HepG2 (cell line): ENCODE data around the gene PIK3CB. TPM values are rescaled to one million over a fixed set of nuclear protein-coding genes. Genes with fewer than 3 reads are reported as not detected.

Experiments used
- ATAC-seq: fragments of 200-7000 bp; cut with Tn5 transposase; 3 replicates; pipeline ENCODE4 v1.9.1; 2020; ENCODE audit warnings: mild to moderate bottlenecking, moderate library complexity
- BruUV-seq: library from RNA; stranded (reverse); fragments of 400-500 nt; replicated peaks from 2 replicates; lab custom pipeline; 2021; lab: Mats Ljungman, UMichigan
- CTCF ChIA-PET: fragments of 300-600 bp; formaldehyde crosslinking; extraction: SDS; loops from one replicate; lab custom pipeline; 2021; ENCODE audit warnings: low total read pairs, inconsistent platforms, low intra/inter-chr PET ratio; lab: Yijun Ruan, JAX
- POLR2A ChIA-PET: fragments of 350-600 bp; sonication (Branson Sonifier 250); formaldehyde crosslinking; loops from one replicate; lab custom pipeline; 2020; ENCODE audit warnings: antibody characterized with exemption, inconsistent platforms; lab: Yijun Ruan, JAX
- DNase-seq: peaks from one replicate; pipeline ENCODE4 v3.0.0-alpha.2; 2015; ENCODE audit warnings: low spot score
- FAIRE-seq: peaks from 3 replicates; lab custom pipeline; 2011; peaks lifted over from hg19 to GRCh38; lab: Jason Lieb, UNC
- H2AFZ ChIP-seq: one replicate; pipeline ENCODE4 v1.6.1; 2011; ENCODE audit warnings: low read length, inconsistent platforms
- H3K27ac ChIP-seq: fragments of 300-600 bp; 3 replicates; pipeline ENCODE4 v1.8.0; 2011; ENCODE audit warnings: mixed run types, mild to moderate bottlenecking, mixed read lengths, low read length, inconsistent platforms; ENCODE audit not compliant: insufficient read depth; ENCODE audit errors: extremely low read length
- H3K27me3 ChIP-seq, 2 experiments: fragments of 200-600 bp in 1 of 2; 2 replicates in 1 of 2; 3 replicates in 1 of 2; pipeline versions ENCODE4 v1.6.0 to v1.8.0; 2011; ENCODE audit warnings: low read length in 2 of 2, mild to moderate bottlenecking in 2 of 2, moderate library complexity in 2 of 2, inconsistent platforms in 1 of 2; ENCODE audit not compliant: insufficient read depth in 2 of 2, control insufficient read depth in 1 of 2
- H3K36me3 ChIP-seq, 2 experiments: fragments of 200-600 bp in 1 of 2; replicated peaks in 1 of 2; 2 replicates in 1 of 2; 3 replicates in 1 of 2; pipeline versions ENCODE4 v1.5.1 to v1.8.0; 2011; ENCODE audit warnings: low read length in 2 of 2, inconsistent platforms in 1 of 2; ENCODE audit not compliant: insufficient read depth in 2 of 2, control insufficient read depth in 1 of 2
- H3K4me1 ChIP-seq: 2 replicates; pipeline ENCODE4 v1.5.1; 2012; ENCODE audit warnings: low read length, inconsistent platforms; ENCODE audit not compliant: insufficient read depth
- H3K4me2 ChIP-seq: 2 replicates; pipeline ENCODE4 v1.6.0; 2011; ENCODE audit warnings: low read depth, low read length, inconsistent platforms
- H3K4me3 ChIP-seq, 3 experiments: fragments of 200-600 bp in 1 of 3; sonication (generic), shearing (Covaris generic) in 1 of 3; replicated peaks in 1 of 3; 2 replicates each; pipeline ENCODE4 v1.5.1; 2011 to 2016; ENCODE audit warnings: low read length in 3 of 3, inconsistent platforms in 2 of 3, low read depth in 2 of 3, mild to moderate bottlenecking in 2 of 3, control low read depth in 1 of 3, mixed read lengths in 1 of 3; ENCODE audit not compliant: insufficient read depth in 1 of 3
- H3K79me2 ChIP-seq: one replicate; pipeline ENCODE4 v1.6.1; 2011; ENCODE audit warnings: low read length, inconsistent platforms; ENCODE audit not compliant: insufficient read depth
- H3K9ac ChIP-seq: 2 replicates; pipeline ENCODE4 v1.6.0; 2011; ENCODE audit warnings: mild to moderate bottlenecking, low read depth, low read length, inconsistent platforms; ENCODE audit not compliant: insufficient read depth
- H3K9me3 ChIP-seq: 2 replicates; pipeline ENCODE4 v1.5.1; 2012; ENCODE audit warnings: mild to moderate bottlenecking, low read length
- H4K20me1 ChIP-seq: 2 replicates; pipeline ENCODE4 v1.6.0; 2011; ENCODE audit warnings: inconsistent platforms, mild to moderate bottlenecking, low read length, moderate library complexity; ENCODE audit not compliant: insufficient read depth
- BORCS8-MEF2B ChIP-seq: sonication (generic); formaldehyde crosslinking; IDR thresholded peaks from 2 replicates; pipeline ENCODE4 v1.8.0; 2022; ENCODE audit warnings: mild to moderate bottlenecking, missing genetic modification reagents
- GZF1 ChIP-seq: sonication (generic); formaldehyde crosslinking; IDR thresholded peaks from 2 replicates; pipeline ENCODE4 v1.5.1; 2020; ENCODE audit warnings: mild to moderate bottlenecking, missing genetic modification reagents
- REPIN1 ChIP-seq: sonication (generic); formaldehyde crosslinking; IDR thresholded peaks from 2 replicates; pipeline ENCODE4 v1.8.0; 2022; ENCODE audit warnings: missing genetic modification reagents, low read depth, mild to moderate bottlenecking, borderline replicate concordance
- SMARCE1 ChIP-seq: fragments of 450-650 bp; IDR thresholded peaks from 2 replicates; pipeline ENCODE4 v1.6.1; 2017; ENCODE audit warnings: borderline replicate concordance
- TBX2 ChIP-seq: sonication (generic); formaldehyde crosslinking; IDR thresholded peaks from 2 replicates; pipeline ENCODE4 v1.5.0; 2020; ENCODE audit warnings: missing genetic modification reagents, mild to moderate bottlenecking, borderline replicate concordance
- ZNF235 ChIP-seq: sonication (generic); formaldehyde crosslinking; IDR thresholded peaks from 2 replicates; pipeline ENCODE4 v1.8.1; 2023; ENCODE audit warnings: mild to moderate bottlenecking, missing genetic modification reagents, borderline replicate concordance
- ZNF260 ChIP-seq: sonication (generic); formaldehyde crosslinking; IDR thresholded peaks from 2 replicates; pipeline ENCODE4 v1.4.0; 2020; ENCODE audit warnings: missing genetic modification reagents, low read depth, mild to moderate bottlenecking, borderline replicate concordance
- ZNF333 ChIP-seq: sonication (generic); formaldehyde crosslinking; IDR thresholded peaks from 2 replicates; pipeline ENCODE4 v1.4.0; 2020; ENCODE audit warnings: mild to moderate bottlenecking, missing genetic modification reagents, borderline replicate concordance
- ZNF451 ChIP-seq: sonication (generic); formaldehyde crosslinking; IDR thresholded peaks from 2 replicates; pipeline ENCODE4 v1.5.0; 2020; ENCODE audit warnings: mild to moderate bottlenecking, missing genetic modification reagents
- ZNF549 ChIP-seq: sonication (generic); formaldehyde crosslinking; IDR thresholded peaks from 2 replicates; pipeline ENCODE4 v1.5.0; 2020; ENCODE audit warnings: missing genetic modification reagents
- ZNF569 ChIP-seq: sonication (generic); formaldehyde crosslinking; IDR thresholded peaks from 2 replicates; pipeline ENCODE4 v1.5.0; 2020; ENCODE audit warnings: mild to moderate bottlenecking, missing genetic modification reagents, moderate library complexity, borderline replicate concordance
- ZNF670 ChIP-seq: sonication (generic); formaldehyde crosslinking; IDR thresholded peaks from 2 replicates; pipeline ENCODE4 v1.8.0; 2022; ENCODE audit warnings: mild to moderate bottlenecking, missing genetic modification reagents, borderline replicate concordance
- ZNF850 ChIP-seq: sonication (generic); formaldehyde crosslinking; conservative IDR thresholded peaks from 2 replicates; pipeline ENCODE4 v1.9.0; 2021; ENCODE audit warnings: mild to moderate bottlenecking, missing genetic modification reagents
- in situ Hi-C: cut with HindIII; loops from 2 replicates; pipeline ENCODE4 v1.10.0; 2017; ENCODE audit warnings: low pct_unique_long_range_greater_than_20kb; ENCODE audit not compliant: extremely low pct_ligation_motif_present
- intact Hi-C: fragments of 100-400 bp; cut with micrococcal nuclease; formaldehyde crosslinking; loops from one replicate; pipeline ENCODE4 v1.10.0; 2022; ENCODE audit not compliant: unreplicated experiment
- polyA plus RNA-seq, 8 experiments: library from polyadenylated mRNA; depleted of rRNA in 3 of 8; stranded (reverse) in 7 of 8; unstranded in 1 of 8; fragments of >200 nt; fragmentation: Illumina TruSeq in 4 of 8; extraction: Trizol in 4 of 8; gene quantifications; 2 replicates each; pipeline versions ENCODE4 v1.2.1 to v1.2.3, GENCODE V29; 2011 to 2016; ENCODE audit warnings: low read depth in 4 of 8, missing spikeins in 1 of 8, mixed read lengths in 1 of 8; ENCODE audit not compliant: insufficient read depth in 1 of 8
- total RNA-seq, 5 experiments: library from RNA; depleted of rRNA; stranded (reverse); fragments of >200 nt; fragmentation: Illumina TruSeq; extraction: Trizol; gene quantifications; 2 replicates each; pipeline ENCODE4 v1.2.3, GENCODE V29; 2016; ENCODE audit warnings: low read depth in 1 of 5
- TF ChIP-seq, protein P1 (sequence below), 2 experiments: sonication (generic) in 1 of 2; formaldehyde crosslinking in 1 of 2; IDR thresholded peaks; 2 replicates each; pipeline versions ENCODE4 v1.4.0 to v1.6.1; 2018 to 2020; ENCODE audit warnings: missing genetic modification reagents in 2 of 2, borderline replicate concordance in 1 of 2, low read depth in 1 of 2, mild to moderate bottlenecking in 1 of 2, missing biosample characterization in 1 of 2
- TF ChIP-seq, protein P2 (sequence below): sonication (generic); formaldehyde crosslinking; IDR thresholded peaks from 2 replicates; pipeline ENCODE4 v1.4.0; 2020; ENCODE audit warnings: missing genetic modification reagents, low read depth, mild to moderate bottlenecking, borderline replicate concordance
- TF ChIP-seq, protein P3 (sequence below): sonication (generic); formaldehyde crosslinking; IDR thresholded peaks from 2 replicates; pipeline ENCODE4 v1.9.0; 2021; ENCODE audit warnings: missing genetic modification reagents, mild to moderate bottlenecking, borderline replicate concordance

PIK3CB gene
- total and polyA plus RNA-seq, 2 of the 13 experiments (the other 11 are each of a cell fraction or from before 2014, with no cell fraction given) = 6.6 to 18.7 TPM

DNA sequence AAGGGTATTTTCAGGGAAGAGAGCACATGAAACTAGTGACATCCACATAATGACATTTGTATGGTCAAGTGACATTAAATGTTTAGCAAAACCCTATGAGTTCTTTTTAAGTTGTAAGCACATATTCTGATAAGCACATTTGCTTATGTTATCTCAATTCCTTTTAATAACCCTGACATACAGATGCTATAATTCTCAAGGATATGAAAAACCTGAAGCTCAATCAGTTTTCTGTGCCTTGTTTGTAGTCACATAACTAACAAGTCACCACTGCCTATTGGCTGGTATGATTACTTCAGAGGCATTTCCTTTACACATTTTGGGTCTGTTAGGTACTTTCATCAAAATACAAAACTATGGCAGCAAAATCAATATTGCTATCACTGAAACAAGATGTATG is 152.1 kb downstream of the PIK3CB start:
- Histone ChIP-seq H3K79me2 (no peaks in the 10 kb centered on the region), H3K36me3 (peaks cover 6 to 29% of the 10 kb centered on the region in 2 experiments; a peak in 3 of 5 replicates), H3K27ac (no peak overlapping the region), H2AFZ (no peak overlapping the region), H3K4me1 (peaks cover 19% of the 10 kb centered on the region), H3K9me3 (no peaks in the 10 kb centered on the region), H4K20me1 (no peaks in the 10 kb centered on the region), H3K4me3 (no peak overlapping the region), H3K27me3 (no peaks in the 10 kb centered on the region), H3K4me2 (no peak overlapping the region)
- ChIA-PET CTCF (no interaction called here), POLR2A (no interaction called here)
- ATAC-seq (no peak), DNase-seq (no peak)
- intact Hi-C loops (loop anchor here (1.0 kb wide), 1 partner anchor 40 kb away; no protein-coding TSS in a partner anchor), in situ Hi-C loops (loop anchor here (10.0 to 25.0 kb wide), 2 partner anchors 88 to 680 kb away; partner anchors contain the start of gene CEP70)
- TF ChIP-seq ZNF235 (CRISPR knock-in tag) (no peak), ZNF333 (CRISPR knock-in tag) (no peak), ZNF670 (no peak), SMARCE1 (no peak), ZNF549 (CRISPR knock-in tag) (no peak), TBX2 (CRISPR knock-in tag) (no peak), ZNF850 (no peak), REPIN1 (CRISPR knock-in tag) (no peak), GZF1 (CRISPR knock-in tag) (no peak), ZNF260 (CRISPR knock-in tag) (no peak), ZNF451 (CRISPR knock-in tag) (no peak), BORCS8-MEF2B (CRISPR knock-in tag) (no peak), ZNF569 (CRISPR knock-in tag) (no peak)
- TF ChIP-seq, protein P1, sequence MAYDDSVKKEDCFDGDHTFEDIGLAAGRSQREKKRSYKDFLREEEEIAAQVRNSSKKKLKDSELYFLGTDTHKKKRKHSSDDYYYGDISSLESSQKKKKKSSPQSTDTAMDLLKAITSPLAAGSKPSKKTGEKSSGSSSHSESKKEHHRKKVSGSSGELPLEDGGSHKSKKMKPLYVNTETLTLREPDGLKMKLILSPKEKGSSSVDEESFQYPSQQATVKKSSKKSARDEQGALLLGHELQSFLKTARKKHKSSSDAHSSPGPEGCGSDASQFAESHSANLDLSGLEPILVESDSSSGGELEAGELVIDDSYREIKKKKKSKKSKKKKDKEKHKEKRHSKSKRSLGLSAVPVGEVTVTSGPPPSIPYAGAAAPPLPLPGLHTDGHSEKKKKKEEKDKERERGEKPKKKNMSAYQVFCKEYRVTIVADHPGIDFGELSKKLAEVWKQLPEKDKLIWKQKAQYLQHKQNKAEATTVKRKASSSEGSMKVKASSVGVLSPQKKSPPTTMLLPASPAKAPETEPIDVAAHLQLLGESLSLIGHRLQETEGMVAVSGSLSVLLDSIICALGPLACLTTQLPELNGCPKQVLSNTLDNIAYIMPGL (CRISPR knock-in tag; IDR thresholded peaks at IDR 0.05; ENCODE audit: borderline replicate concordance in 1 of 2, low read depth in 1 of 2) = no peak
- TF ChIP-seq, protein P2, sequence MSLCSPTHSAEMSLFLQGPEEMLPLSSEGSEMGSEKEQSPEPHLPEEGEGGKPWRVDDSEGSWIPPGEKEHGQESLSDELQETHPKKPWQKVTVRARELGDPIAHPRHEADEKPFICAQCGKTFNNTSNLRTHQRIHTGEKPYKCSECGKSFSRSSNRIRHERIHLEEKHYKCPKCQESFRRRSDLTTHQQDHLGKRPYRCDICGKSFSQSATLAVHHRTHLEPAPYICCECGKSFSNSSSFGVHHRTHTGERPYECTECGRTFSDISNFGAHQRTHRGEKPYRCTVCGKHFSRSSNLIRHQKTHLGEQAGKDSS = no peak
- TF ChIP-seq, protein P3, sequence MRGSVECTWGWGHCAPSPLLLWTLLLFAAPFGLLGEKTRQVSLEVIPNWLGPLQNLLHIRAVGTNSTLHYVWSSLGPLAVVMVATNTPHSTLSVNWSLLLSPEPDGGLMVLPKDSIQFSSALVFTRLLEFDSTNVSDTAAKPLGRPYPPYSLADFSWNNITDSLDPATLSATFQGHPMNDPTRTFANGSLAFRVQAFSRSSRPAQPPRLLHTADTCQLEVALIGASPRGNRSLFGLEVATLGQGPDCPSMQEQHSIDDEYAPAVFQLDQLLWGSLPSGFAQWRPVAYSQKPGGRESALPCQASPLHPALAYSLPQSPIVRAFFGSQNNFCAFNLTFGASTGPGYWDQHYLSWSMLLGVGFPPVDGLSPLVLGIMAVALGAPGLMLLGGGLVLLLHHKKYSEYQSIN = no peak
- TF ChIP-seq, all 625 proteins: peak for 0
- no peak overlapping the region for H3K9ac ChIP-seq
- FAIRE-seq = no peak
- no TSS peak for BruUV-seq
